Skeletal muscle tissue (tissue), 4 donors: ENCODE measurements around the gene HMBS. TPM values are rescaled to one million over a fixed set of nuclear protein-coding genes. Genes with fewer than 3 reads are reported as not detected.
"Not testable (repeated sequence)": the region's sequence is repeated elsewhere in the genome, so short reads cannot be mapped to it uniquely, and the experiment has no call there.

Experiments
- H3K27ac ChIP-seq: one replicate; pipeline ENCODE4 v1.7.0; 2013; ENCODE audit warnings: mild to moderate bottlenecking, low read depth, low read length, inconsistent platforms
- H3K27me3 ChIP-seq, 3 donors: one replicate each; pipeline ENCODE4 v1.7.0; 2013; ENCODE audit warnings: low read length in 3 of 3; ENCODE audit not compliant: control insufficient read depth in 3 of 3, insufficient read depth in 3 of 3
- H3K36me3 ChIP-seq, 3 donors: one replicate each; pipeline ENCODE4 v1.7.0; 2013; ENCODE audit warnings: low read length in 3 of 3; ENCODE audit not compliant: control insufficient read depth in 3 of 3, insufficient read depth in 3 of 3
- H3K4me1 ChIP-seq, 3 donors: one replicate each; pipeline ENCODE4 v1.7.0; 2013; ENCODE audit warnings: low read length in 3 of 3, mild to moderate bottlenecking in 3 of 3; ENCODE audit not compliant: control insufficient read depth in 3 of 3, insufficient read depth in 3 of 3
- H3K4me3 ChIP-seq, 3 donors: one replicate each; pipeline ENCODE4 v1.7.0; 2013; ENCODE audit warnings: low read length in 3 of 3
- H3K9ac ChIP-seq, 3 donors: one replicate each; pipeline ENCODE4 v1.7.0; 2013; ENCODE audit warnings: low read length in 3 of 3, mild to moderate bottlenecking in 3 of 3, moderate library complexity in 2 of 3, low read depth in 1 of 3
- H3K9me3 ChIP-seq, 3 donors: one replicate each; pipeline ENCODE4 v1.7.0; 2013; ENCODE audit warnings: low read length in 3 of 3; ENCODE audit not compliant: control insufficient read depth in 3 of 3
- total RNA-seq: library from RNA; depleted of rRNA; stranded (reverse); fragments of >200 nt; gene quantifications from one replicate; pipeline ENCODE4 v1.2.3, GENCODE V29; 2014
- donor health status: Osteomylitis.

Gene HMBS
- 6.8 TPM for total RNA-seq

DNA sequence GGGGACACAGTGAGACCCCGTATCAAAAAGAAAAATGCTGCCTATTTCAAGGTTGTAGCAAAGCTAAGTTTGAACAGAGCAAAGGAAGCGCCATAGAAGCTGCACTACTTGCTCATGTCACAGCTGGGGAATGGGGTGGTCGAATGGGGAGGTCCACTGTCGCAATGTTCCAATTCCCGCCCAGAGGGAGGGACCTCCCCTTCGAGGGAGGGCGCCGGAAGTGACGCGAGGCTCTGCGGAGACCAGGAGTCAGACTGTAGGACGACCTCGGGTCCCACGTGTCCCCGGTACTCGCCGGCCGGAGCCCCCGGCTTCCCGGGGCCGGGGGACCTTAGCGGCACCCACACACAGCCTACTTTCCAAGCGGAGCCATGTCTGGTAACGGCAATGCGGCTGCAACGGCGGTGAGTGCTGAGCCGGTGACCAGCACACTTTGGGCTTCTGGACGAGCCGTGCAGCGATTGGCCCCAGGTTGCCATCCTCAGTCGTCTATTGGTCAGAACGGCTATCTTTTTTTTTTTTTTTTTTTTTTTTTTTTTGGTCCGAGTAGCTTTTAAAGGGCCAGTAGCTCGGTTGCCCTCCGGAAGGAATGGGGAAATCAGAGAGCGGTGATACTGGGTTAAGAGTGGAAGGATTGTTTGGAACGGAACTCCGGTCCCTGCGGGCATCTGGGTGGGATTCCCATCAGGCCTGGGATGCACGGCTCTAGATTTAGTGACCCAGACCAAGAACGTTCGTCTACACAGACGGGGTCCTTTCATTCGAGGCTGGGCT is at the start of gene HMBS:
TSS of gene HMBS (plus strand) at position 219 of the 774 bp plus-strand sequence. CDS start at position 372, 153 bp downstream.
- Histone ChIP-seq H3K4me3 (peak within 1 kb of the TSS; percentile 96 to 98 (median 96)), H3K27me3 (no peaks in the 10 kb centered on the region), H3K9ac (peak within 1 kb of the TSS; percentile 84 to 95 (median 91)), H3K36me3 (peaks cover 18 to 32% (median 30%) of the 10 kb centered on the region in 3 donors), H3K9me3 (no peaks in the 10 kb centered on the region), H3K4me1 (peaks cover 13 to 29% (median 16%) of the 10 kb centered on the region in 3 donors), H3K27ac (peak within 1 kb of the TSS; percentile 85)

GRCh38 chr11:119038884-119039283 is 45.8 kb upstream of the HMBS start:
- H3K27ac ChIP-seq = no peak overlapping the region
- no peak overlapping the region for H3K9ac ChIP-seq
- no peaks in the 10 kb centered on the region for H3K4me1 ChIP-seq
- H3K4me3 ChIP-seq = no peak overlapping the region
- H3K9me3 ChIP-seq = no peaks in the 10 kb centered on the region
- H3K36me3 ChIP-seq = no peaks in the 10 kb centered on the region
- H3K27me3 ChIP-seq = no peaks in the 10 kb centered on the region

GRCh38 chr11:119039471-119039870 is 45.2 kb upstream of the HMBS start:
- H3K27ac ChIP-seq, H3K9me3 ChIP-seq, H3K4me1 ChIP-seq, H3K27me3 ChIP-seq, H3K36me3 ChIP-seq, H3K9ac ChIP-seq, H3K4me3 ChIP-seq: not testable (repeated sequence)

- Histone ChIP-seq H3K27ac (no peak overlapping the region), H3K27me3 (no peaks in the 10 kb centered on the region), H3K36me3 (peaks cover 15 to 20% (median 20%) of the 10 kb centered on the region in 3 donors), H3K9me3 (no peaks in the 10 kb centered on the region), H3K9ac (no peak overlapping the region), H3K4me3 (no peak overlapping the region), H3K4me1 (no peaks in the 10 kb centered on the region)
Measured at GRCh38 chr11:119041821-119042514, 42.7 kb upstream of the HMBS start.

DNA sequence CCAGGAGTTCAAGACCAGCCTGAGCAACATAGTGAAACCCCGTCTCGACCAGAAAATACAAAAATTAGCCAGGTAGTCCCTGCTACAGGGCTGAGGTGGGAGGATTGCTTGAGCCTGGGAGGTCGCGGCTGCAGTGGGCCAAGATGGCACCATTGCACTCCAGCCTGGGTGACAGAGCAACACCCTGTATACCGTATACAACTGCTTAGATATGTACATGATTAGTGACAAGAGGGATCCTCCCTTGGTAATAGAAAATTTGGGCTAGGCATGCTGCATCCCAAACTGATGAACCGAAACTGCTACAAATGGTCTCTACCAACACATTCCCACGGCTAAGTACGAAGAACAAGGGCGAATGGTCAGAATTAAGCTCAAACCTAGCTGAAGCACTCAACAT is 41.8 kb upstream of the HMBS start:
- no peak overlapping the region for H3K9ac ChIP-seq
- no peak overlapping the region for H3K4me3 ChIP-seq
- H3K9me3 ChIP-seq = no peaks in the 10 kb centered on the region
- H3K36me3 ChIP-seq = peaks cover 22 to 30% (median 30%) of the 10 kb centered on the region in 3 donors
- H3K4me1 ChIP-seq = no peaks in the 10 kb centered on the region
- no peak overlapping the region for H3K27ac ChIP-seq
- no peaks in the 10 kb centered on the region for H3K27me3 ChIP-seq

DNA sequence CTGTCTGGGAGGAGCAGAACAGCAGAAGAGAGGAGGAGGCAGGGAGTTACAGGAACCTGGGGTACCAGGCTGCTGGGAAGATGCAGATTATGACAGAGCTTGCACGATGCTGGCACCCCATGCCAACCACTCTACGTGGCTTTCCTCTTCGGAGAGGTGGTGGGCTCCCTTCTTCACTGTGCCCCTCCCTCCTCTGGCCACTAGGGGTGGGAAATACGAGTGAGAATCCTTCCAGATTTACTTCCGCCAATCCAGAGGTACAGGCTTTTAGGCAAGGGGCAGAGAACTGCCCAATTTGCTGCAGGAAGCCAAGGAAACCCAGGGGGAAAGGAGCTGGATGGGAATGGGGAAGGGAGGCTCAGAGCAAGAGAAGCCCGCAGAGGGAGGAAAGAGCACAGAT is 40.0 kb upstream of the HMBS start:
- Histone ChIP-seq H3K9me3 (no peaks in the 10 kb centered on the region), H3K27me3 (no peaks in the 10 kb centered on the region), H3K4me3 (no peak overlapping the region), H3K36me3 (peaks cover 40 to 48% (median 48%) of the 10 kb centered on the region in 3 donors), H3K9ac (no peak overlapping the region), H3K4me1 (no peaks in the 10 kb centered on the region), H3K27ac (no peak overlapping the region)

GRCh38 chr11:119046489-119046888 is 38.2 kb upstream of the HMBS start:
- H3K27me3 ChIP-seq = no peaks in the 10 kb centered on the region
- H3K4me1 ChIP-seq = no peaks in the 10 kb centered on the region
- peaks cover 51 to 60% (median 57%) of the 10 kb centered on the region in 3 donors for H3K36me3 ChIP-seq
- H3K4me3 ChIP-seq = no peak overlapping the region
- no peaks in the 10 kb centered on the region for H3K9me3 ChIP-seq
- H3K9ac ChIP-seq = no peak overlapping the region
- H3K27ac ChIP-seq = no peak overlapping the region

- no peak overlapping the region for H3K9ac ChIP-seq
- H3K4me1 ChIP-seq = no peaks in the 10 kb centered on the region
- H3K9me3 ChIP-seq = no peaks in the 10 kb centered on the region
- H3K4me3 ChIP-seq = no peak overlapping the region
- no peak overlapping the region for H3K27ac ChIP-seq
- H3K27me3 ChIP-seq = no peaks in the 10 kb centered on the region
- H3K36me3 ChIP-seq = peaks cover 57 to 67% (median 64%) of the 10 kb centered on the region in 3 donors
Measured at GRCh38 chr11:119047205-119047604, 37.5 kb upstream of the HMBS start.

GRCh38 chr11:119048644-119049043 is 36.0 kb upstream of the HMBS start:
- no peak overlapping the region for H3K4me3 ChIP-seq
- peaks cover 70 to 80% (median 78%) of the 10 kb centered on the region in 3 donors for H3K36me3 ChIP-seq
- H3K27me3 ChIP-seq = no peaks in the 10 kb centered on the region
- no peaks in the 10 kb centered on the region for H3K9me3 ChIP-seq
- no peaks in the 10 kb centered on the region for H3K4me1 ChIP-seq
- no peak overlapping the region for H3K9ac ChIP-seq
- no peak overlapping the region for H3K27ac ChIP-seq

DNA sequence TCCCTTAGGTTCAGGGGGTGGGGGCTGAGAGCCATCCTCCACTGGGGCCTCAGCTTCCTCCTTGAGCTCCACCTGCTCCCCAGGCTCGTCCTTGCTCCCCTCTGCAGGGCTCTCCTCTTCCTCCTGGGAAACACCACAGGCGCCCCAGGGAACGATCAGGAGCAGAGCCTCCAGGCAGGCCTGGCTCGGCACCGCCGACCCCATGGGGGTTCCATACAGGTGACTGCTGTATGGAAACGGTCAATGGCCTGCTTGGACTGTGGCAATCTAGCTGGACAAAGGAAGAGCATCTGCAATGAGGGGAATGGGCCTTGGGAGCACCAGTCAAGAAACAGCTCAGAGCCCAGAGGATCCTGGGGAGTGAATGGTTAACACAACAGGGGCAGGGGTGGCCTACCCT is 35.6 kb upstream of the HMBS start:
- Histone ChIP-seq H3K36me3 (peaks cover 75 to 84% (median 82%) of the 10 kb centered on the region in 3 donors), H3K27me3 (no peaks in the 10 kb centered on the region)

More for the DNA sequence above, 35.6 kb upstream of the HMBS start:
- no peak overlapping the region for H3K4me3 ChIP-seq
- no peaks in the 10 kb centered on the region for H3K4me1 ChIP-seq
- no peaks in the 10 kb centered on the region for H3K9me3 ChIP-seq
- H3K9ac ChIP-seq = no peak overlapping the region
- H3K27ac ChIP-seq = no peak overlapping the region
